IPS DF 19.7 (cell line): ENCODE data around the gene B3GALT6.
"Not testable (repeated sequence)": the region's sequence is repeated elsewhere in the genome, so short reads cannot be mapped to it uniquely, and the experiment has no call there.

Experiments used
- DNase-seq: peaks from one replicate; pipeline ENCODE4 v3.0.0-alpha.2; 2013; ENCODE audit warnings: low read depth, low spot score

Gene B3GALT6

DNA sequence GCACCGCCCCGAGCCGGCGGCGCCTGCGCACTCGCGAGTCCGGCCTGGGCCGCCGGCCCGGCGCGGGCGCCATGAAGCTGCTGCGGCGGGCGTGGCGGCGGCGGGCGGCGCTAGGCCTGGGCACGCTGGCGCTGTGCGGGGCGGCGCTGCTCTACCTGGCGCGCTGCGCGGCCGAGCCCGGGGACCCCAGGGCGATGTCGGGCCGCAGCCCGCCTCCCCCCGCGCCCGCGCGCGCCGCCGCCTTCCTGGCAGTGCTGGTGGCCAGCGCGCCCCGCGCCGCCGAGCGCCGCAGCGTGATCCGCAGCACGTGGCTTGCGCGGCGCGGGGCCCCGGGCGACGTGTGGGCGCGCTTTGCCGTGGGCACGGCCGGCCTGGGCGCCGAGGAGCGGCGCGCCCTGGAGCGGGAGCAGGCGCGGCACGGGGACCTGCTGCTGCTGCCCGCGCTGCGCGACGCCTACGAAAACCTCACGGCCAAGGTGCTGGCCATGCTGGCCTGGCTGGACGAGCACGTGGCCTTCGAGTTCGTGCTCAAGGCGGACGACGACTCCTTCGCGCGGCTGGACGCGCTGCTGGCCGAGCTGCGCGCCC, at the start of gene B3GALT6:
B3GALT6 (plus strand) TSS at position 30 of the 588 bp plus-strand sequence; CDS start at position 72, 42 bp downstream.
- DNase-seq: no peak

DNA sequence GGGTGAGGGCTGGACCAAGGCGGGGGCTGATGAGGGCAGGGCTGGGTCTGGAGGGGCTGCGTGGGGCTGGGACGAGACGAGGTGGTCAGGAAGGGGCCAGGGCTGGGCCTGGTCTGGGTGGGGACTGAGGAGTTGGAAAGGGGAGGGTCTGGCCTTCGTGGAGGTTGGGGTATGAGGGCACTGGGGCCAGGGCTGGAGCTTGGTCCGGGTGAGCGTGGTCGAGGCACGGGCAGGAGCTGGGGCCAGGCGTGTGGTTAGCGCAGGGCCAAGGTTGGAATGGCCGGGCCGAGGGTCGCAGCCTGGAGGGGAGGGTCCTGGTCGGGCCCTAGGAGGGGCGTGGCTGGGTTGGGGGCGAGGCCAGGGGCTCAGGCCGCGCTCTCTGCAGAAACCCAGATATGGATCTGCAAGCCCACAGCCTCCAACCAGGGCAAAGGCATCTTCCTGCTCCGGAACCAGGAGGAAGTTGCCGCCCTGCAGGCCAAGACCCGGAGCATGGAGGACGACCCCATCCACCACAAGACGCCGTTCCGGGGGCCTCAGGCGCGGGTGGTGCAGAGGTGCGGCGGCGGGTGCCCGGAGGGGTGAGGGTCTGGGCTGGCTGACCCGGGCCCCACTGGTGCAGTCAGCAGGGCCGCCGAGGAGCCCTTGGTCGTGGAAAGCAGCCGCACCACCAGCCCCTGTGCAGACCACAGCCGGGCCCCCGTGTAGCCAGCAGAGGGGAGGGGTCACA, 49.4 kb upstream of the B3GALT6 start:
- no peak for DNase-seq

DNA sequence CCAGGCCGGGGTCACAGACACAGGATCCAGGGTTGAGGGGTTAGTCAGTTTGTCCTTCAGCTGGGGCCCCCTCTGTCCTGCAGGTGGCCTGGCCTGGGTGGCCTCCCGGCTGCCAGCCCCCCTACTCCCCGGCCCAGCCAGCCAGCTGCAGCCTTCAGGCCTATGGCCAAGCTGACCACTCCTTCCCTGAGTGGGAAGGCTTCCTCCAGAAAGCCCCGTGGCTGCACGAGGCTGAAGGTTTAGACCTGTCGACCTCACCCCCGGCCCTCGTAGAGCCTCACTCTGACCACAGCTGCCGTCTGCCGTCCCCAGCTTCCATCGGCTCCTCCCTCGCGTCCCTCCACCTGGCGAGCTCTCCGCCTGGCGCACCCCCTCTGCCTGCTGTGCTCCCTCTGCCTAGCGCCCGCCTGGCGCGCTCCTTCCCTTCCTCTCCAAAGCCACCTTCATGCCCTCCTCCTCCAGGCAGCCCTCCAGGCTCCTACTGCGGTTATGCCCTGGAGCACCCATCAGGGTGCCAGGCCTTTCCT, 48.8 kb upstream of the B3GALT6 start:
- DNase-seq: no peak

DNA sequence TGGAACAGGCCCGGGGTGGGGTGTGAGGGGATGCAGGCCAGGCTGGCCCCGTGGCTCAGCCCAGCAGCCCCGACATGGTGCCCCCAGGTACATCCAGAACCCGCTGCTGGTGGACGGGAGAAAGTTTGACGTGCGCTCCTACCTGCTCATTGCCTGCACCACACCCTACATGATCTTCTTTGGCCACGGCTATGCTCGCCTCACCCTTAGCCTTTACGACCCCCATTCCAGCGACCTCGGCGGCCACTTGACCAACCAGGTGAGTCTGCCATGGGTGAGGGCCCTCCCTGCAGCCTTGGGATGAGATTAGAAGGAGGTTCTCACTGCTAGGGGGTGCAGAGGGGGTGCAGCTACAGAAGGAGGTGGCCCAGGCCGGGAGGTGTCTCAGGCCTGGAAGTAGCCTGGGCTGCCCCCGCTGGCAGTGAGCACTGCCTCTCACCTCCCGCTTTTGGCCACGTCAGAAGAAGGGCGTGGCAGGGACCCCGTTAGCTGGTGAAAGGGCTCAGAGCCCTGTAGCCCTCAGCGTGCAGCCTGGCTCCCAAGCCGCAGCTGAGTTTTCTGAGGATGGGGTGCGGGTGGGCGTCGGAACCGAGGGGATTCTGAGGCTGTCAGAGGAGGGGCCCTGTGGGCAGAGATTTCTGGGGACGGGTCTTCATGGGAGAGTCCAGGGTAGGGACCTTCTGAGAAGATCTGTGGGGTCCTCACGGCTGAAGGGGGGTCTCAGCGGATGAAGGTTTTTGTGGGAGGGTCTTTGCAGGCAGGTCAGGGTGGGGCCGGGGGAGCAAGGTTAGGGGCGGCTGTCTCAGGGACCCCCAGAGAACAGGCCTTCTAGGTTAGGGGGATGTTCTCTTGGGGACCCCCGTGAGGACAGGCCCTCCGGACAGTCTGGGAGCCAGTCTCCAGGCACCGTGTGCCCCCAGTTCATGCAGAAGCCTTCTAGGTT, 47.9 kb upstream of the B3GALT6 start:
- no peak for DNase-seq

DNA sequence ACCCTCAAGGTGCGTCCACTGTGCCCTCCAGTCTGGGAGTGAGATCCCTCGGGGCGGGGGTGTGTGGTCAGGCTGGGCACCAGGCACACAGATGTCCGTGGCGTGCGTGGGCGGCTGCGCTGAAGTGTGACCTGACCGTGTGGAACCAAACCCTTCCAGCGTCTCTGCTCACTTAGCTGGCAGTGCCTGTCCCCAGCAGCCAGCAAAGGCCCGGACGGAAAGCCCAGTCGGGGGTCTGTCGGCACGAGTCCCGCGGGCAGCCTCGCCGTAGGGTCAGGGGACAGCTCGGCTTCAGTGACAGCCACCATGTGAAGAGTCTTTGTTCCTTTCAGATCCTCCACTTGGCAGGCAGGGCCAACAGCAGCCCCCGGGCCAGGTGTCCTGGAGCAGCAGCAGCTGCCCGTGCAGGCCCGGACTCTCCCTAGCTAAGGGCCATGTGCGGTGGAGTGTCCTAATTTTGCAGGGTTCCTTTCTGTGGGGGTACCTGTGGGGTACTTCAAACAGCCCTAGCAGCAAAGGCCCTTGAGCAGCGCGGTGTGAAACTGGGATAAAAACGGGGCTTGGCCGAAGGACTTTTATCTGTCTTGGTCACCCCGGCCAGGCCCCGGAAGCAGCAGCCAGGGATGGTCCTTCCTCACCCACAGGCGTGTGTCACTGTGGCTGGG, 46.8 kb upstream of the B3GALT6 start:
- DNase-seq: no peak

DNA sequence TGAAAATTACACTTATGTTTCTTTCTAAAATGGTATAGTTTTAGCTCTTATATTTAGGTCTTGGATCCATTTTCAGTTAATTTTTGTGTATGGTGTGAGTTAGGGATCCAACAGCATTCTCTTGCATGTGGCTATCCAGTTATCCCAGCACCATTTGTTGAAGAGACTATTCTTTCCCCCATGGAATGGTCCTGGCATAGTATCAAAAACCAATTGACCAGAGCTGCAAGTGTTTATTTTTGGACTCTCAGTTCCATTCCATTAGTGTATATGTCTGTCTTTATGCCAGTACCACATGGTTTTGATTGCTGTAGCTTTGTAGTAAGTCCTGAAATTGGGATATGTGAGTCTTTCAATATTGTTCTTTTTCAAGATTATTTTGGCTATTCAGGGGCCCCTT, 44.1 kb upstream of the B3GALT6 start:
- DNase-seq: no peak

DNA sequence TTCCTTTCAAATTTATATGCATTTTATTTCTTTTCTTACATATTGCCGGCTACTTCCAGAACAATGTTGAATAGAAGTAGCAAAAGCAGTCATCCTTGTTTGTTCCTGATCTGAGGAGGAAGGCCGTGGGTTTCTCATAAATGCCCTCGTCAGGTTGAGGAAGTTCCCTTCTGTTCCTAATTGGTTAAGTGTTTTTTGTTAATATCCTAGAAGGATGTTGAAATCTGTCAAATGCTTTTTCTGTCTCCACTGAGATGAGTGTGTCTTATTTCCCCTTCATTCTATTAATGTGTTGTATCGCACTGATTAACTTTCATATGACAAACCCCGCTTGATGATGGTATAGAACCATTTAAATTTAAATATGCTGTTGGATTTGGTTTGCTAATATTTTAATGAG, 42.9 kb upstream of the B3GALT6 start:
- DNase-seq: no peak

DNA sequence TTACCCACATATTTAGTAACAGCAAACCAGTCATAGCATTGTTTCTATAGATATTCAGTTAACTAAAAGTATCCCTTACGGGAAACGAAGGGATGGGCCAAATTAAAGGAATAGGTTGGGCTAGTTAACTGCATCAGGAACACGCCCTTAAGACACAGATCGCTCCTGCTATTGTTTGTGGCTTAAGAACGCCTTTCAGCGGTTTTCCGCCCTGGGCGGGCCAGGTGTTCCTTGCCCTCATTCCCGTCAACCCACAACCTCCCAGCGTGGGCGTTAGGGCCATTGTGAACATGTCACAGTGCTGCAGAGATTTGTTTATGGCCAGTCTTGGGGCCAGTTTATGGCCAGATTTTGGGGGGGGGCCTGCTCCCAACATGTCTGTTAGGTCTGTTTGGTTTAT, 40.3 kb upstream of the B3GALT6 start:
- DNase-seq: no peak

DNA sequence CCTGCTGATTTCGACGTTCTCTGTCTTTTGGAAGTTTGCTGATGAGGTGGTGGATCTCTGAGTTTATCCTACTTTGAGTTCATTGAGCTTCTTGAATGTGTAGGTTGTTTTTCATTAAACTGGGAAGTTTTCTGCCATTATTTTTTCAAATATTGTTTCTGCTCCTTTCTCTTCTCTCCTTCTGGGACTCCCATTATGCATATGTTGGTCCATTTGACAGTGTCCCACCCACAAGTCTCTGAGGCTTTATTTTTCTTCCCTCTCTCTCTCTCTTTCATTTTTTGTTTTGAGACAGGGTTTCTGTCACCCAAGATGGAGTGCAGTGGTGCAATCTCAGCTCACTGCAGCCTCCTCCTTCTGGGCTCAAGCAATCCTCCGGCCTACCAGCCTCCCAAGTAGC, 37.3 kb upstream of the B3GALT6 start:
- DNase-seq: no peak

DNA sequence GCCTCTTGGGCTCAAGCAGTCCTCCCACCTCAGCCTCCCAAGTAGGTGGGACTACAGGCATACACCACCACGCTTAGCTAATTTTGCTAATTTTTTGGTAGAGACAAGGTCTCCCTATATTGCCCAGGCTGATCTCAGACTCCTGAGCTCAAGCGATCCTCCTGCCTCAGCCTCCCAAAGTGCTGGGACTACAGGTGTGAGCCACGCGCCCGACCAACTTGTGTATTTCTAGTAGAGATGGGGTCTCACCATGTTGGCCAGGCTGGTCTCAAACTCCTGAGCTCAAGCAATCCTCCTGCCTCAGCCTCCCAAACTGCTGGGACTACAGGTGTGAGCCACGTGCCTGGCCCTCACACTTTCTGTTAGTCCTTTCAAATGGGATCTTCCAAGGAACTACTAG, 36.3 kb upstream of the B3GALT6 start:
- DNase-seq: not testable (repeated sequence)

DNA sequence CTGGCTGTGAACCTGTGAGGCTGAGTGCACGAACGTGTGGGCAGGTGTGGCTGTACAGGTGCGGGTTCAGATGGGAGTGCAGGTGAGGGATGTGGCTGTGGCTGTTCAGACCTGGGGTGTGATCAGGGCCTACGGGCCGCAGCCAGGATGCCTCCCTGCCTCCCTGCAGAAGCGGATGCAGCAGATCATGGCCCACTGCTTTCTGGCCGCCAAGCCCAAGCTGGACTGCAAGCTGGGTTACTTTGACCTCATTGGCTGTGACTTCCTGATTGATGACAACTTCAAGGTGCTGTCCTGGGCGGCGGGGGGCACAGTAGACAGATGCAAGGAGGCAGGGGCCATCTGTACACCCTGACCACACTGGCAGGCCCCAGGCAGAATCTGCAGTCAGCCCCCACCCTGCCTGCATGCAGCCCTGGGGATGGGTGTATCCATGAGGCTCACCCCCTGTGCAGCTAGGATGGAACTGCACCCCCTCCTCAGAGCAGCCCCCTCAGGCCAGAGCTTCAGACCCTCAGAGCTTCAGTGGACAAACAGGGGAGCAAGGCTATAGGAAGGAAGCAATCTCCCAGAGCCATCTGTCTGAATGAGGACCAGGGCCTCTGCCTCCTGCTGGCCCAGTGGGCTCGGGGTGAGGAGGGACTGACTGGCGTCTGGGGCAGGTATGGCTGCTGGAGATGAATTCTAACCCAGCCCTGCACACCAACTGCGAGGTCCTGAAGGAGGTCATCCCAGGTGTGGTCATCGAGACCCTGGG, 35.4 kb upstream of the B3GALT6 start:
- DNase-seq: no peak

DNA sequence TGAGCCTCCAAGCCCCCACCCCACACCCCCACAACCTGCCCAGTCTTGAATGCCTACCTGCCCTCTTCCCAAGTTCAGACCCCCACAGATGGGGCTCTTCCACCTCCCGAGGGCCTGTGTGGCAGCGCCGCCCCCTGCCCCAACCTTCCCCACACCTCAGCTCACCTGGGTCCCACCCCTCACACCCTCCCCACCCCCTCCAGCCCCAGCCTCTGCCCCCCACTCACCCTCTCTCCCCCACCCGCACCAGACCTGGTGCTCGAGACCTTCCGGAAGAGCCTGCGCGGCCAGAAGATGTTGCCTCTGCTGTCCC, 34.9 kb upstream of the B3GALT6 start:
- DNase-seq: no peak

DNA sequence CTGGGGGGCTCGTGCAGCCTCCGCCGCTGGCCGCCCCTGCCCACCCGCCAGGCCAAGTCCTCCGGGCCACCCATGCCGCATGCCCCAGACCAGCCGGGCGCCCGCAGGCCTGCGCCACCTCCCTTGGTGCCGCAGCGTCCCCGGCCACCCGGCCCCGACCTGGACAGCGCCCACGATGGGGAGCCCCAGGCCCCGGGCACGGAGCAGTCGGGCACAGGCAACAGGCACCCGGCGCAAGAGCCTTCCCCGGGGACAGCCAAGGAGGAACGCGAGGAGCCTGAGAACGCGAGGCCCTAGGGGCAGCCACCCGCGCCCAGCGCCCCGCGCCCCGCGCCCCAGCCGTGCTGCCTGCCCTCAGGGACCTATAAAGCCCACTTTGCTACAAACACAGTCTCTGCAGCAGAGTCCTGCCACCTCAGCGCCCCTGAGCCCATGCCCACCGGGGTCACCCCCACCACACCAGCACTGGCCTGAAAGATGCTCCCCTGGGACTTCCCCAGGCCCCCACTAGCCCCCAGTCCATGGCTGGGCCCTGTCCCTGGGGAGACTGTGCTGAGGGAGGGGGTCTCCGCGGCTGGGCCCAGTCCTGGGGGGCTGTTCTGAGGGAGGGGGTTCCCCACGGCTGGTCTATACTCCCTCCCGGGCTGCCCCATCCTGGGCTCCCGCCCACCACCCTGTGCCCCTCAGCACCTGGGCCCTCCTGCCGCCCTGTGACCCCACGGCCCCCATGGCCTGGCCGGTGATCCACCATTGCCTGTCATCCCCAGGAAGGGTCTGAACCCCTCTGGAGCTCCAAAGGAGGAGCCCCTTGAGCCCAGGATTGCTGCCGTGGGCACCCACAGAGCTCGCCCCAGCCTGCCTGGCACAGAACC, 34.2 kb upstream of the B3GALT6 start:
- no peak for DNase-seq

DNA sequence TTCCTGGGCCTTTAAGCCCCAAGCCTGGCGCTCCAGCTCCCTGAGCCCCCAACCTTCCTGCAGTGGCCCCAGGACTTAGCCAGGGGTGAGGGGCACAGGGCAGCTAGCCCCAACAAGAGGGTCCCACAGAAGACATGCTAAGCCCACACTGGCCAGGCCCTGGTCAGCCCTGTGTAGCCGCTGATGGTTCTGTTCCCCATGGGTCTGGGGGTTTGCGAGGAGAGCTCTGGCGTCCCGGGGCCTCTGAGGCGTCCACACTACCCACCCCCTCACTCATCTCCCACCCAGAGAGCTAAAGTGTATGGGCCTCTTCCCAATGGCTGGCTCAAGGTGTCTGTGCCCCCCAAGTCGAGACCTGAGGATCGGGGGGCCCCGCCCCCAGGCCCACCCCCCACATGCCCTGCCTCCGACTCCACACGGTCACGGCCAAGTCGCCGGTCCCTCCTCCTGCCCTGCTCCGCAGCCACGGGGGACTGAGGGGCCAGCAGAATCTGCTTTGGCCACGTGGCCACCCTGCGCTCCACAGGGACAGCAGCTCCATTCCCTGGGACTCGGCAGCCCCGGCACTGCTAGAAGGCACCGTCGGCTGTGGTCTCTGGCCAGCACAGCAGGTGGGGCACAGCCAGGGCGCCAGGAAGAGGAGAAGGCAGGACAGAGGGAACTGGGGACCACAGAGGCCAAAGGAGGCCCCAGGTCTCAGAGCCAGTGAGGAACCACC, 33.5 kb upstream of the B3GALT6 start:
- DNase-seq: no peak

DNA sequence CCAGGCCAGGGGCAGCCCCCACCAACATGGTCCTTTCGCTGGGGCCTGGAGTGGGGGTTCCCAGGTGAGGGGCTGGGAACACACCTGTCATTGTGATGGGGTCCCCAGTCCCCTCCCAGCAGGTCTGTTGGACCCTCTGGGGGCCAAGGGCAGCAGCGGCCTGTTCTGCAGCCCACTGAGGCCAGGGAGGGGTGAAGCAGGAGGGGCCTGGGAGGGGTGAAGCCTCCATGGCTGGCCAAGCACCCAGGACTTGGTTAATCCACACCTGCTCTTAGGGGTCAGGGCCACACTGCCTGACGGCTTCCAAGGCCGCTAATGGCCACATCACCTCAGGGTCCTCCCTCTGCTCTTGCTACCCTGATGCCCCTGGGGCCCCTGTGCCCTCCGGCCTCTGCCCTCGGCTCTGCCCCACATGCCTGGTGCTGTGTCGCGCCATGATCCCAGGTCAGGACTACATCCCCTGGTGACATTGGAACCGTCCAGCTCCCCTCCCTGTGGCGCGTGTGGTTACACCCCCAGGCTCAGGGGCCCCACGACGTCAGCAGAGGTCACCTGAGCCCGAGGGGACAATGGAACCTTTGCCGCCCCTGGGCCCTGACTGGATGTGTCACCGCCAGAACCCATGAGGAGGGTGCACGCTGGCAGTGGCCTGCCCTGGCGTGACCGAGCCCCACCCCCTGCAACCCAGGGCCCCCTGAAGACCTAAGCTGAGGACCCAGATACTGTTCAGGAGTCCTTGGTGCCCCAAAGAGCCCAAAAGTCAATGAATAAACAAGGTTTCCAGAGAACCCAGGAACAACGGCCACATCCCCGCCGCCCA, 32.7 kb upstream of the B3GALT6 start:
- DNase-seq: no peak

DNA sequence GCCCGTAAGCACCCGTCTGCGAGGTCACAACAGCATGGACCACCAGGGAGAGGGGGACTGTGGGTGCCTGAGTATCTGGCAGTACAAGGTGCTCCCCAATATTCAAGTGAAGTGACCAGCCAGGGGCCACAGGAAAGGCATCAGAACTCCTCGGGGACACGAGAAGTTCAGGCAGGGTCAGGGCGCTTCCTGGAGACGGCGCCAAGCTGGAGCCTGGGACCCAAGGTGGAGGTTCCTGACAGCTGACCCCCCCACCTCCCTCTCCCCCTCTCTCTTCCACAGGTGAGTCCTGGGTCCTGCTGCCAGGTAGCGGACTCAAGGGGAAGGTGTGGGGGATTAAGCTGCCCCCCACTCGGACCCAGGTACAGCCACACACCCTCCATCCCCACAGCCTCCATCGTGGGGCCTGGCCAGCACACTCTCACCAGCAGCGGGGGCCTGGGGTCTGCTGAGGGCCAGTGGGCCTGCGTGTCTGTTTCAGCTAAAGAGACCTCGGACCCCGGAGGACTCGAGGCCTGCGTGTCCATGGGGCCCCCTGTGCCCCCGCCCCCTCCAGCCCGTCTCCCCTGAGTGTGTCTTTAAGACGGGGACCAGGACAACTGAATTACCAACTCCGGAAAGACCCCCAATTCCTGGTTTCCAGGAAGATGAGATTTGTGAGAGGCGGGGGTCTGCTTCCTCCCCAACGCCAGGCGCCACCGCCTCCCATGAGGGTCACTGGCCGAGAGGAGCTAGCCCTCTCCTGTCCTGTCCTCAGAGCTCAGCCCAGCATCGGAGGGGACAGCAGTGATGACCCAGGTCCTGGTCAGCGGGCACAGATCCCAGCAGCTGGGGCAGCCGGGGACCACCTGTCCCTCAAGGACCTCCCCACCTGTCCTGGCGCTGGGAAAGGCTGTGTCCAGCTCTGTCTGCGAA, 31.8 kb upstream of the B3GALT6 start:
- DNase-seq: no peak
